Cardiac muscle cell (in vitro differentiated cells and primary cell): ENCODE results near the gene LRRC32. TPM values are rescaled to one million over a fixed set of nuclear protein-coding genes. Genes with fewer than 3 reads are reported as not detected.

Experiments
- DNase-seq, 2 donors: peaks; one replicate each; pipeline versions ENCODE4 v3.0.0 to v3.0.0-alpha.2; 2010 to 2017; ENCODE audit warnings: low read depth in 1 of 2, low spot score in 1 of 2
- H3K27ac ChIP-seq: fragments of 200-600 bp; sonication (generic); 2 replicates; pipeline ENCODE4 v1.5.1; 2016
- H3K27me3 ChIP-seq: fragments of 200-600 bp; sonication (generic); 2 replicates; pipeline ENCODE4 v1.6.0; 2016; ENCODE audit warnings: control low read depth
- H3K36me3 ChIP-seq: fragments of 200-600 bp; sonication (generic); 2 replicates; pipeline ENCODE4 v1.5.1; 2016; ENCODE audit warnings: control low read depth
- H3K4me1 ChIP-seq: fragments of 200-600 bp; sonication (generic); 2 replicates; pipeline ENCODE4 v1.8.1; 2017; ENCODE audit warnings: low read depth, mild to moderate bottlenecking, mixed run types
- H3K4me3 ChIP-seq: fragments of 200-600 bp; sonication (generic); 2 replicates; pipeline ENCODE4 v1.5.1; 2016; ENCODE audit warnings: mild to moderate bottlenecking
- H3K9me3 ChIP-seq: fragments of 200-600 bp; sonication (generic); 2 replicates; pipeline ENCODE4 v1.5.1; 2017; ENCODE audit warnings: low read depth, mild to moderate bottlenecking, control low read depth
- polyA plus RNA-seq: library from polyadenylated mRNA; unstranded; fragments of >200 nt; fragmentation: Nextera tagmentation; extraction: Ambion mirVana; gene quantifications from 2 replicates; pipeline ENCODE4 v1.2.1, GENCODE V29; 2016
- total RNA-seq: library from RNA; depleted of rRNA; stranded (reverse); fragments of >200 nt; gene quantifications from 2 replicates; pipeline ENCODE4 v1.2.3, GENCODE V29; 2016
- TF ChIP-seq, protein P1 (sequence below): IDR thresholded peaks from 2 replicates; pipeline ENCODE4 v1.5.1; 2012; ENCODE audit warnings: low read depth, mild to moderate bottlenecking, low read length

LRRC32 gene
- total and polyA plus RNA-seq, 2 experiments from 2014 or later = 6.3 to 21.8 TPM

DNA sequence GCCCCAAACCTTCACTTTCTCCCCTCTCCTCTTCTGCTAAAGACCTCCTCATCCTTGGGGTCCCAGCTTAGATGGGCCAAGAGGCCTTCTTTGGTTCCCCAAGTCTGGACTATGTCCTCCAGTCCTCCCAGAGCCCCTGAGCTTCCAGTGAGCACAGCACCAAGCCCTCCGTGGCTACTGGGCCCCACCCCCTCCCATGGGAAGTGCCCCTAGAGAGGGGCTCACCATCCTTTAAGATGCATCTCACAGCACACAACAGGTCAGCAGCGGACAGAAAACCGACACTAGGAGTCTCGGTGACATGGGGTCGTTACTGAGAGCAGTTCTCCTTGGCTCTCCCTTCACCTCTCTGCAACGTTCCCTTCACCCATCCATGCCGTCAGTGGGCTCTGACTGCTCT, 2.7 kb downstream of the LRRC32 start:
- Histone ChIP-seq H3K4me3 (no peak overlapping the region), H3K27ac (peak overlapping the region; percentile 48), H3K4me1 (peaks cover 7% of the 10 kb centered on the region), H3K27me3 (no peaks in the 10 kb centered on the region), H3K9me3 (no peaks in the 10 kb centered on the region), H3K36me3 (no peaks in the 10 kb centered on the region)
- TF ChIP-seq, protein P1, sequence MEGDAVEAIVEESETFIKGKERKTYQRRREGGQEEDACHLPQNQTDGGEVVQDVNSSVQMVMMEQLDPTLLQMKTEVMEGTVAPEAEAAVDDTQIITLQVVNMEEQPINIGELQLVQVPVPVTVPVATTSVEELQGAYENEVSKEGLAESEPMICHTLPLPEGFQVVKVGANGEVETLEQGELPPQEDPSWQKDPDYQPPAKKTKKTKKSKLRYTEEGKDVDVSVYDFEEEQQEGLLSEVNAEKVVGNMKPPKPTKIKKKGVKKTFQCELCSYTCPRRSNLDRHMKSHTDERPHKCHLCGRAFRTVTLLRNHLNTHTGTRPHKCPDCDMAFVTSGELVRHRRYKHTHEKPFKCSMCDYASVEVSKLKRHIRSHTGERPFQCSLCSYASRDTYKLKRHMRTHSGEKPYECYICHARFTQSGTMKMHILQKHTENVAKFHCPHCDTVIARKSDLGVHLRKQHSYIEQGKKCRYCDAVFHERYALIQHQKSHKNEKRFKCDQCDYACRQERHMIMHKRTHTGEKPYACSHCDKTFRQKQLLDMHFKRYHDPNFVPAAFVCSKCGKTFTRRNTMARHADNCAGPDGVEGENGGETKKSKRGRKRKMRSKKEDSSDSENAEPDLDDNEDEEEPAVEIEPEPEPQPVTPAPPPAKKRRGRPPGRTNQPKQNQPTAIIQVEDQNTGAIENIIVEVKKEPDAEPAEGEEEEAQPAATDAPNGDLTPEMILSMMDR = no peak
- DNase-seq = no peak

DNA sequence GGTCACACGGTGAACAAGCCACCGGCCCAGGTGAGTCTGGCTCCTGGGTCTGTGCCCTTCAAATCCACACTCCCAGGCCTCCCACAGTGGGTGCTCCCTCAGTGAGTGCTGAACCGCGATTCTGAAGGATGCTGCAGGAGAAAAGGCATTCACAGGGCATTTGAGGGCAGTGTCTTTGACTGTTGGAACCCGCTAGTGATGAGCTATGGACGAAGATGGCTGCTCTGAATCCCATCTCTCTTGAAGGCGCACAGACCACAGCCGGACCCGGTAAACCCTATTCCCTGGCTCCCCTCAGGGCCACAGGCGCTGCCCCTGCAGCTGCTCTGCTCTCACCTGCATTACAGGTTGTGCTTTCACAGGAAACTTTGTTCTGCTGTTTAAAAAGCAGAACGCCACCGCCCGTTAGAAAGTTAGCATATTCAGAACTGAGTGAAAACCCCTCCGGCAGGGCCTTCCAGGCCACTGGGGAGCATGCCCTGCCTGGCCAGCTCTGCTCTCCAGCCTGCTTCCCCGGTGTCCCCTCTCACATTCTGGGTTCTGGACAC, 3.2 kb downstream of the LRRC32 start:
- DNase-seq = no peak
- no peaks in the 10 kb centered on the region for H3K36me3 ChIP-seq
- peaks cover 7% of the 10 kb centered on the region for H3K4me1 ChIP-seq
- no peaks in the 10 kb centered on the region for H3K9me3 ChIP-seq
- TF ChIP-seq, protein P1 = no peak
- no peaks in the 10 kb centered on the region for H3K27me3 ChIP-seq
- no peak overlapping the region for H3K4me3 ChIP-seq
- H3K27ac ChIP-seq = peak overlapping the region; percentile 48

DNA sequence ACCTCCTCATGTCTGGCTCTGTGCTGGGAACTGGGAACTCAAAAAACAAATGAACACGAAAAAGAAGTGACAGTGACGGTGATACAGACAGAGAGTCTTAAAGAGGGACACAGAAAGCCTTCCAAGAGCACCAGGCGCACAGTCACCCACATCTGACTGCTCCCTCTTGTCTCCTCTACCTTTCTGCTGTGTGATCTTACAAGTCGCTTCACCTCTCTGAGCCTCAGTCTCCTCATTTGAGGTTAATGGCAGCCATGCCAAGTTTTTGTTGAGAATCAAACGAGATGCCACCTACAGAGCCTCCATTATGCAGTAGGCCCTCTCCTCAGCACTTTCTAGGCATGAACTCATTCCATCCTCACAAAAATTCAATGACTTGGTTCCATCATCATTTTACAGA, 3.7 kb downstream of the LRRC32 start:
- Histone ChIP-seq H3K27ac (peak overlapping the region; percentile 1), H3K36me3 (no peaks in the 10 kb centered on the region), H3K4me1 (peaks cover 7% of the 10 kb centered on the region), H3K27me3 (no peaks in the 10 kb centered on the region), H3K4me3 (no peak overlapping the region), H3K9me3 (no peaks in the 10 kb centered on the region)
- no peak for DNase-seq
- TF ChIP-seq, protein P1 = no peak

DNA sequence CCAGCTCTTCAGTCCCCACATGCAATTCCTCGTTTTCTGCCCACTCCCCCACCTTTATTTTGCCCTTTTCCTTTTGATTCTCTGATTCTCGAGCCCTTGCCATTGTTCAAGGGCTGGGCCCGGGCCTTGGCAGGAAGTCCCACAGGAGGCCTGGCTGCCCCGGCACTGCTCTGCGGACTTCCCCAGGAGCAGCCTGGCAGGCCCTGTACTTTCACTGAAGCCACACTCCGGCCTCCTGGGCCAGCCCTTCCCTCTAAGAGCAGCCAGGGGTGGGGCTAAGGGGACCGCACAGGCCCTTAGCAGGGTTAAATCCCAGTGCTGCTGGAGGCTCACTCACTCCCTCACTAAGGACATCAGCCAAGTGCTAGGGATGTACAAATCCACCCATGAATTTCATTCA, 4.1 kb downstream of the LRRC32 start:
- no peak overlapping the region for H3K4me3 ChIP-seq
- no peaks in the 10 kb centered on the region for H3K36me3 ChIP-seq
- H3K27ac ChIP-seq = peak overlapping the region; percentile 1
- TF ChIP-seq, protein P1 = no peak
- no peaks in the 10 kb centered on the region for H3K27me3 ChIP-seq
- peaks cover 7% of the 10 kb centered on the region for H3K4me1 ChIP-seq
- peak; percentile 64 to 70 for DNase-seq
- H3K9me3 ChIP-seq = no peaks in the 10 kb centered on the region

DNA sequence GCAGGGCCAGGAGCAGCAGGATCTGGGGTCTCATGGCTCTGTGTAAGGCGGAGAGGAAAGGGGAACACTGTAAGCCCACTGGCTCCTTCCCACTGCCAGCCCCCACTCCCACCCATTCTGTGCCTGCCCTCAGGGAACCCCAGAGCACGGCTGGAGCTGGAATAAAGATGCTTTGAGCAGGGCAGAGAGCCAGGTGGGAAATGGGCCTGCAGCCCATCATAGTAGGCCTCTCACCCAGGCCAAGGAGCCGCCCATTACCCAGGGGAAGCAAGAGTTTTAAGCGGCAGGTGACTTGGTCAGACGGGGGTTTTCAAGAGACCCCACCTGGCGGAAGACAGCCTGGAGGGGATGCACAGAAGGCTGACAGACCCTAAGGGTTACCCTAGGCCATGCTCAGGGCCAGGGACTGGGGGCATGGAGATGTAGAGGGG, 4.6 kb downstream of the LRRC32 start:
- no peak for DNase-seq
- no peak overlapping the region for H3K4me3 ChIP-seq
- no peaks in the 10 kb centered on the region for H3K9me3 ChIP-seq
- no peaks in the 10 kb centered on the region for H3K27me3 ChIP-seq
- TF ChIP-seq, protein P1 = no peak
- H3K4me1 ChIP-seq = peaks cover 7% of the 10 kb centered on the region
- no peaks in the 10 kb centered on the region for H3K36me3 ChIP-seq
- H3K27ac ChIP-seq = peak overlapping the region; percentile 1
